GM23248 (cell line): ENCODE results near the gene FAF2.

Source experiments
- EZH2 ChIP-seq: fragments of 200-600 bp; sonication (generic); IDR thresholded peaks from 2 replicates; pipeline ENCODE4 v1.6.1; 2018; ENCODE audit warnings: antibody characterized with exemption, mild to moderate bottlenecking; ENCODE audit not compliant: insufficient read depth, poor library complexity, severe bottlenecking
- EZH2phosphoT487 ChIP-seq: fragments of 200-600 bp; sonication (generic); IDR thresholded peaks from 2 replicates; pipeline ENCODE4 v1.6.1; 2018; ENCODE audit warnings: antibody characterized with exemption, moderate library complexity, mild to moderate bottlenecking, low read depth; ENCODE audit not compliant: insufficient read depth

DNA sequence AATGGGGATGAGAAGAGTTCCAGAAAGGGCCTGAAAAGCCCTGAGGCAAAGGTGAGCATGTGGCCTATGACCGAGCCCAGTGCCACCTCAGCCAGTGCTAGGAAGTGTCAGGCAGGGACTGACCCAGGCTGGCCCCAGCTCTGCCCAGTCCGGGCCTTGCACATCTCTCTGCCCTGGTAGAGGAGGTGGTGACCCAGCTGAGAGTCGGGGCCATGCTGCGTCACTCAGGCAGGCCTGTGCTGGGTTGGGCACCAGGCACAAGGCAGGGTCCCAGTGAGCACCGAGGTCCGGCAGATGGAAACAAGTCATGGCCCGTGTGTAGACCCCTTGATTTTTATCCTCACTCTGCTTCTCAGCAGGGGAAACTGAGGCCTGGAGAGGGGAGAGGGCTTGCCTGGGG lies 101.7 kb downstream of the FAF2 start:
- TF ChIP-seq EZH2 (no peak), EZH2phosphoT487 (no peak)
